K562 (cell line): ENCODE data around the gene SULT1A3. TPM values are rescaled to one million over a fixed set of nuclear protein-coding genes. Genes with fewer than 3 reads are reported as not detected.

ENCODE experiments used
- ZNF146 ChIP-seq: IDR thresholded peaks from one replicate; pipeline ENCODE4 v1.6.1; 2018; ENCODE audit warnings: missing compliant biosample characterization; ENCODE audit not compliant: unreplicated experiment
- polyA plus RNA-seq, 8 experiments: library from polyadenylated mRNA; depleted of rRNA in 4 of 8; stranded (reverse) in 5 of 8; unstranded in 3 of 8; fragments of >200 nt; fragmentation: Nextera tagmentation in 2 of 8; fragmentation: Illumina TruSeq in 1 of 8; extraction: Ambion mirVana in 2 of 8; extraction: Trizol in 1 of 8; gene quantifications; 2 replicates each; pipeline versions ENCODE4 v1.2.1 to v1.2.3, GENCODE V29; 2011 to 2014; ENCODE audit warnings: inconsistent platforms in 1 of 8, missing spikeins in 1 of 8
- total RNA-seq, 7 experiments: library from RNA; depleted of rRNA in 6 of 7; stranded (reverse); fragments of >200 nt in 6 of 7; fragmentation: Illumina TruSeq in 2 of 7; extraction: Trizol in 2 of 7; gene quantifications; 2 replicates each; pipeline versions ENCODE4 v1.2.1 to v1.2.3, GENCODE V29; 2011 to 2021; ENCODE audit warnings: low replicate concordance in 1 of 7
- TF ChIP-seq, protein P1 (sequence below): fragments of 200-600 bp; sonication (generic); IDR thresholded peaks from one replicate; pipeline ENCODE4 v1.6.1; 2012; ENCODE audit warnings: mild to moderate bottlenecking, low read depth, low read length, inconsistent platforms
- TF ChIP-seq, protein P2 (sequence below), 2 experiments: fragments of 450-650 bp; IDR thresholded peaks; 2 replicates each; pipeline ENCODE4 v1.6.1; 2018; ENCODE audit warnings: mild to moderate bottlenecking in 2 of 2, low read depth in 1 of 2; ENCODE audit not compliant: partially characterized antibody in 2 of 2
- TF ChIP-seq, protein P3 (sequence below): sonication (generic); formaldehyde crosslinking; IDR thresholded peaks from 2 replicates; pipeline ENCODE4 v1.8.1; 2023; ENCODE audit warnings: mild to moderate bottlenecking, missing genetic modification reagents
- TF ChIP-seq, protein P4 (sequence below): fragments of 250-450 bp; sonication (Bioruptor Pico); IDR thresholded peaks from 2 replicates; pipeline ENCODE4 v1.5.0; 2021

SULT1A3 gene
- total and polyA plus RNA-seq, 9 of the 15 experiments (the other 6 are each of a cell fraction or from before 2014, with no cell fraction given), result 2.4 to 18.0 (median 7.3) TPM

DNA sequence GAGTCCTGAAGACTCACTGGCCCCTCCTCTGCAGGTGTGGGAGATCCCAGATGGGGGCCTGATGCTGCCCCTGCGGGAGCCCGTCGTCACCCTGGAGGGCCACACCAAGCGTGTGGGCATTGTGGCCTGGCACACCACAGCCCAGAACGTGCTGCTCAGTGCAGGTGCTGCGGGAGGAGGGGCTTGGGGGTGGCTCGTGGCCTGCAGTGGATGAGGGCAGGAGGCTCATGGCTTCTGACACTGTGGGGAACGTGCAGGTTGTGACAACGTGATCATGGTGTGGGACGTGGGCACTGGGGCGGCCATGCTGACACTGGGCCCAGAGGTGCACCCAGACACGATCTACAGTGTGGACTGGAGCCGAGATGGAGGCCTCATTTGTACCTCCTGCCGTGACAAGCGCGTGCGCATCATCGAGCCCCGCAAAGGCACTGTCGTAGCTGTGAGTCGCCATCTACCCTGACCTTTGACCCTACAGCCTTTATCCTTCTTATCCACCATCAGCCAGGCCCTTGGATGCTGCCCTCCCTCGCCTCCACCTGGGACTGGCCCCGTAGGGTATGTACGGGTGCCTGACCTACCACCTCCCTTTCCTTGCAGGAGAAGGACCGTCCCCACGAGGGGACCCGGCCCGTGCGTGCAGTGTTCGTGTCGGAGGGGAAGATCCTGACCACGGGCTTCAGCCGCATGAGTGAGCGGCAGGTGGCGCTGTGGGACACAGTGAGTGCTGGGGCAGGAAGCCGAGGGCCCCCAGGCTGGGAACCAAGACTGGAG lies 12.1 kb upstream of the SULT1A3 start (continued):
- TF ChIP-seq, protein P1, sequence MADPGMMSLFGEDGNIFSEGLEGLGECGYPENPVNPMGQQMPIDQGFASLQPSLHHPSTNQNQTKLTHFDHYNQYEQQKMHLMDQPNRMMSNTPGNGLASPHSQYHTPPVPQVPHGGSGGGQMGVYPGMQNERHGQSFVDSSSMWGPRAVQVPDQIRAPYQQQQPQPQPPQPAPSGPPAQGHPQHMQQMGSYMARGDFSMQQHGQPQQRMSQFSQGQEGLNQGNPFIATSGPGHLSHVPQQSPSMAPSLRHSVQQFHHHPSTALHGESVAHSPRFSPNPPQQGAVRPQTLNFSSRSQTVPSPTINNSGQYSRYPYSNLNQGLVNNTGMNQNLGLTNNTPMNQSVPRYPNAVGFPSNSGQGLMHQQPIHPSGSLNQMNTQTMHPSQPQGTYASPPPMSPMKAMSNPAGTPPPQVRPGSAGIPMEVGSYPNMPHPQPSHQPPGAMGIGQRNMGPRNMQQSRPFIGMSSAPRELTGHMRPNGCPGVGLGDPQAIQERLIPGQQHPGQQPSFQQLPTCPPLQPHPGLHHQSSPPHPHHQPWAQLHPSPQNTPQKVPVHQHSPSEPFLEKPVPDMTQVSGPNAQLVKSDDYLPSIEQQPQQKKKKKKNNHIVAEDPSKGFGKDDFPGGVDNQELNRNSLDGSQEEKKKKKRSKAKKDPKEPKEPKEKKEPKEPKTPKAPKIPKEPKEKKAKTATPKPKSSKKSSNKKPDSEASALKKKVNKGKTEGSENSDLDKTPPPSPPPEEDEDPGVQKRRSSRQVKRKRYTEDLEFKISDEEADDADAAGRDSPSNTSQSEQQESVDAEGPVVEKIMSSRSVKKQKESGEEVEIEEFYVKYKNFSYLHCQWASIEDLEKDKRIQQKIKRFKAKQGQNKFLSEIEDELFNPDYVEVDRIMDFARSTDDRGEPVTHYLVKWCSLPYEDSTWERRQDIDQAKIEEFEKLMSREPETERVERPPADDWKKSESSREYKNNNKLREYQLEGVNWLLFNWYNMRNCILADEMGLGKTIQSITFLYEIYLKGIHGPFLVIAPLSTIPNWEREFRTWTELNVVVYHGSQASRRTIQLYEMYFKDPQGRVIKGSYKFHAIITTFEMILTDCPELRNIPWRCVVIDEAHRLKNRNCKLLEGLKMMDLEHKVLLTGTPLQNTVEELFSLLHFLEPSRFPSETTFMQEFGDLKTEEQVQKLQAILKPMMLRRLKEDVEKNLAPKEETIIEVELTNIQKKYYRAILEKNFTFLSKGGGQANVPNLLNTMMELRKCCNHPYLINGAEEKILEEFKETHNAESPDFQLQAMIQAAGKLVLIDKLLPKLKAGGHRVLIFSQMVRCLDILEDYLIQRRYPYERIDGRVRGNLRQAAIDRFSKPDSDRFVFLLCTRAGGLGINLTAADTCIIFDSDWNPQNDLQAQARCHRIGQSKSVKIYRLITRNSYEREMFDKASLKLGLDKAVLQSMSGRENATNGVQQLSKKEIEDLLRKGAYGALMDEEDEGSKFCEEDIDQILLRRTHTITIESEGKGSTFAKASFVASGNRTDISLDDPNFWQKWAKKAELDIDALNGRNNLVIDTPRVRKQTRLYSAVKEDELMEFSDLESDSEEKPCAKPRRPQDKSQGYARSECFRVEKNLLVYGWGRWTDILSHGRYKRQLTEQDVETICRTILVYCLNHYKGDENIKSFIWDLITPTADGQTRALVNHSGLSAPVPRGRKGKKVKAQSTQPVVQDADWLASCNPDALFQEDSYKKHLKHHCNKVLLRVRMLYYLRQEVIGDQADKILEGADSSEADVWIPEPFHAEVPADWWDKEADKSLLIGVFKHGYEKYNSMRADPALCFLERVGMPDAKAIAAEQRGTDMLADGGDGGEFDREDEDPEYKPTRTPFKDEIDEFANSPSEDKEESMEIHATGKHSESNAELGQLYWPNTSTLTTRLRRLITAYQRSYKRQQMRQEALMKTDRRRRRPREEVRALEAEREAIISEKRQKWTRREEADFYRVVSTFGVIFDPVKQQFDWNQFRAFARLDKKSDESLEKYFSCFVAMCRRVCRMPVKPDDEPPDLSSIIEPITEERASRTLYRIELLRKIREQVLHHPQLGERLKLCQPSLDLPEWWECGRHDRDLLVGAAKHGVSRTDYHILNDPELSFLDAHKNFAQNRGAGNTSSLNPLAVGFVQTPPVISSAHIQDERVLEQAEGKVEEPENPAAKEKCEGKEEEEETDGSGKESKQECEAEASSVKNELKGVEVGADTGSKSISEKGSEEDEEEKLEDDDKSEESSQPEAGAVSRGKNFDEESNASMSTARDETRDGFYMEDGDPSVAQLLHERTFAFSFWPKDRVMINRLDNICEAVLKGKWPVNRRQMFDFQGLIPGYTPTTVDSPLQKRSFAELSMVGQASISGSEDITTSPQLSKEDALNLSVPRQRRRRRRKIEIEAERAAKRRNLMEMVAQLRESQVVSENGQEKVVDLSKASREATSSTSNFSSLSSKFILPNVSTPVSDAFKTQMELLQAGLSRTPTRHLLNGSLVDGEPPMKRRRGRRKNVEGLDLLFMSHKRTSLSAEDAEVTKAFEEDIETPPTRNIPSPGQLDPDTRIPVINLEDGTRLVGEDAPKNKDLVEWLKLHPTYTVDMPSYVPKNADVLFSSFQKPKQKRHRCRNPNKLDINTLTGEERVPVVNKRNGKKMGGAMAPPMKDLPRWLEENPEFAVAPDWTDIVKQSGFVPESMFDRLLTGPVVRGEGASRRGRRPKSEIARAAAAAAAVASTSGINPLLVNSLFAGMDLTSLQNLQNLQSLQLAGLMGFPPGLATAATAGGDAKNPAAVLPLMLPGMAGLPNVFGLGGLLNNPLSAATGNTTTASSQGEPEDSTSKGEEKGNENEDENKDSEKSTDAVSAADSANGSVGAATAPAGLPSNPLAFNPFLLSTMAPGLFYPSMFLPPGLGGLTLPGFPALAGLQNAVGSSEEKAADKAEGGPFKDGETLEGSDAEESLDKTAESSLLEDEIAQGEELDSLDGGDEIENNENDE, result no peak
- TF ChIP-seq, protein P2, sequence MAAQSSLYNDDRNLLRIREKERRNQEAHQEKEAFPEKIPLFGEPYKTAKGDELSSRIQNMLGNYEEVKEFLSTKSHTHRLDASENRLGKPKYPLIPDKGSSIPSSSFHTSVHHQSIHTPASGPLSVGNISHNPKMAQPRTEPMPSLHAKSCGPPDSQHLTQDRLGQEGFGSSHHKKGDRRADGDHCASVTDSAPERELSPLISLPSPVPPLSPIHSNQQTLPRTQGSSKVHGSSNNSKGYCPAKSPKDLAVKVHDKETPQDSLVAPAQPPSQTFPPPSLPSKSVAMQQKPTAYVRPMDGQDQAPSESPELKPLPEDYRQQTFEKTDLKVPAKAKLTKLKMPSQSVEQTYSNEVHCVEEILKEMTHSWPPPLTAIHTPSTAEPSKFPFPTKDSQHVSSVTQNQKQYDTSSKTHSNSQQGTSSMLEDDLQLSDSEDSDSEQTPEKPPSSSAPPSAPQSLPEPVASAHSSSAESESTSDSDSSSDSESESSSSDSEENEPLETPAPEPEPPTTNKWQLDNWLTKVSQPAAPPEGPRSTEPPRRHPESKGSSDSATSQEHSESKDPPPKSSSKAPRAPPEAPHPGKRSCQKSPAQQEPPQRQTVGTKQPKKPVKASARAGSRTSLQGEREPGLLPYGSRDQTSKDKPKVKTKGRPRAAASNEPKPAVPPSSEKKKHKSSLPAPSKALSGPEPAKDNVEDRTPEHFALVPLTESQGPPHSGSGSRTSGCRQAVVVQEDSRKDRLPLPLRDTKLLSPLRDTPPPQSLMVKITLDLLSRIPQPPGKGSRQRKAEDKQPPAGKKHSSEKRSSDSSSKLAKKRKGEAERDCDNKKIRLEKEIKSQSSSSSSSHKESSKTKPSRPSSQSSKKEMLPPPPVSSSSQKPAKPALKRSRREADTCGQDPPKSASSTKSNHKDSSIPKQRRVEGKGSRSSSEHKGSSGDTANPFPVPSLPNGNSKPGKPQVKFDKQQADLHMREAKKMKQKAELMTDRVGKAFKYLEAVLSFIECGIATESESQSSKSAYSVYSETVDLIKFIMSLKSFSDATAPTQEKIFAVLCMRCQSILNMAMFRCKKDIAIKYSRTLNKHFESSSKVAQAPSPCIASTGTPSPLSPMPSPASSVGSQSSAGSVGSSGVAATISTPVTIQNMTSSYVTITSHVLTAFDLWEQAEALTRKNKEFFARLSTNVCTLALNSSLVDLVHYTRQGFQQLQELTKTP (IDR thresholded peaks at IDR 0.05; ENCODE audit: low read depth in 1 of 2, partially characterized antibody in 2 of 2), result no peak
- TF ChIP-seq, protein P3, sequence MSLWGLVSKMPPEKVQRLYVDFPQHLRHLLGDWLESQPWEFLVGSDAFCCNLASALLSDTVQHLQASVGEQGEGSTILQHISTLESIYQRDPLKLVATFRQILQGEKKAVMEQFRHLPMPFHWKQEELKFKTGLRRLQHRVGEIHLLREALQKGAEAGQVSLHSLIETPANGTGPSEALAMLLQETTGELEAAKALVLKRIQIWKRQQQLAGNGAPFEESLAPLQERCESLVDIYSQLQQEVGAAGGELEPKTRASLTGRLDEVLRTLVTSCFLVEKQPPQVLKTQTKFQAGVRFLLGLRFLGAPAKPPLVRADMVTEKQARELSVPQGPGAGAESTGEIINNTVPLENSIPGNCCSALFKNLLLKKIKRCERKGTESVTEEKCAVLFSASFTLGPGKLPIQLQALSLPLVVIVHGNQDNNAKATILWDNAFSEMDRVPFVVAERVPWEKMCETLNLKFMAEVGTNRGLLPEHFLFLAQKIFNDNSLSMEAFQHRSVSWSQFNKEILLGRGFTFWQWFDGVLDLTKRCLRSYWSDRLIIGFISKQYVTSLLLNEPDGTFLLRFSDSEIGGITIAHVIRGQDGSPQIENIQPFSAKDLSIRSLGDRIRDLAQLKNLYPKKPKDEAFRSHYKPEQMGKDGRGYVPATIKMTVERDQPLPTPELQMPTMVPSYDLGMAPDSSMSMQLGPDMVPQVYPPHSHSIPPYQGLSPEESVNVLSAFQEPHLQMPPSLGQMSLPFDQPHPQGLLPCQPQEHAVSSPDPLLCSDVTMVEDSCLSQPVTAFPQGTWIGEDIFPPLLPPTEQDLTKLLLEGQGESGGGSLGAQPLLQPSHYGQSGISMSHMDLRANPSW, result no peak
- TF ChIP-seq, protein P4, sequence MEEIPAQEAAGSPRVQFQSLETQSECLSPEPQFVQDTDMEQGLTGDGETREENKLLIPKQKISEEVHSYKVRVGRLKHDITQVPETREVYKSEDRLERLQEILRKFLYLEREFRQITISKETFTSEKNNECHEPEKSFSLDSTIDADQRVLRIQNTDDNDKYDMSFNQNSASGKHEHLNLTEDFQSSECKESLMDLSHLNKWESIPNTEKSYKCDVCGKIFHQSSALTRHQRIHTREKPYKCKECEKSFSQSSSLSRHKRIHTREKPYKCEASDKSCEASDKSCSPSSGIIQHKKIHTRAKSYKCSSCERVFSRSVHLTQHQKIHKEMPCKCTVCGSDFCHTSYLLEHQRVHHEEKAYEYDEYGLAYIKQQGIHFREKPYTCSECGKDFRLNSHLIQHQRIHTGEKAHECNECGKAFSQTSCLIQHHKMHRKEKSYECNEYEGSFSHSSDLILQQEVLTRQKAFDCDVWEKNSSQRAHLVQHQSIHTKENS, result no peak
- no peak for TF ChIP-seq ZNF146 (CRISPR knock-in tag)
